ENCODE results near the gene COL21A1. TPM values are rescaled to one million over a fixed set of nuclear protein-coding genes. Genes with fewer than 3 reads are reported as not detected.

Gene COL21A1
- total and polyA plus RNA-seq, 11 donors = 21.7 to 110 (median 49.1) TPM

DNA sequence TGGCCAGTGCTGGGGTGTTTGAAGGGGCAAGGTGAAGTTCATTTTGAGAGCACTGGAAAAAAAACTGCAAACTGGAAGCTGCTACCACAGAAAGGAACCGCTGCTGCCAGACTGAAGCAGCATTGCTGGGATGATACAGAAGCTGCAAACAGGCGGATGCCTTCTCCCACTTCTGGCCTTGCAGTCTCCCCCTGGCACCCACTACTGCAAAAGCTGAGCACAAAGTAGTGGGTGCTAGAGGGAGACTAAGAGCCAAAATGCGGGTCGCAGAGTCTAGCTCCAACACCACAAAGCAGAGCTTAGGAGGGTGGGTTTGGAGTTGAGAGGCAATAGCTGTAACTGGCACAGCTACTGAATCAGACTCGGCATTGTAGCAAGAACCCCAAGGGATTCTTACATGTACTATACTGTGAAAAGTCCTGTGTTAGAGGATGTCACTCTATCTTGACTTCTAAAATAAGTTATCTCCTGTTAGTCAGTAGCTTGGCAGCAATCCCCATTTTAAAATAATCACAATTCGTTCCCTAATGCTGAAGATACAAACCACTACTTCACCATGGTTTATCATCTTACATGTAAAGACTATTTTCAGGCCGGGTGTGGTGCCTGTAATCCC, 44.0 kb upstream of the COL21A1 start:
- 18 to 26% (median 24%) methylated on average over 7 of the region's 7 CpGs for WGBS, 4 donors
- Histone ChIP-seq H3K36me3 (no peaks in the 10 kb centered on the region), H3K27ac (peak overlapping the region in 1 of 12 donors; percentile 46), H3K4me3 (no peak overlapping the region), H3K4me1 (peaks cover 0 to 7% (median 3%) of the 10 kb centered on the region in 12 donors), H3K9me3 (no peaks in the 10 kb centered on the region), H3K27me3 (no peaks in the 10 kb centered on the region)
- no peak for DNase-seq
- no peak for TF ChIP-seq POLR2A (IDR thresholded peaks at IDR 0.05)
- TF ChIP-seq, protein P1, sequence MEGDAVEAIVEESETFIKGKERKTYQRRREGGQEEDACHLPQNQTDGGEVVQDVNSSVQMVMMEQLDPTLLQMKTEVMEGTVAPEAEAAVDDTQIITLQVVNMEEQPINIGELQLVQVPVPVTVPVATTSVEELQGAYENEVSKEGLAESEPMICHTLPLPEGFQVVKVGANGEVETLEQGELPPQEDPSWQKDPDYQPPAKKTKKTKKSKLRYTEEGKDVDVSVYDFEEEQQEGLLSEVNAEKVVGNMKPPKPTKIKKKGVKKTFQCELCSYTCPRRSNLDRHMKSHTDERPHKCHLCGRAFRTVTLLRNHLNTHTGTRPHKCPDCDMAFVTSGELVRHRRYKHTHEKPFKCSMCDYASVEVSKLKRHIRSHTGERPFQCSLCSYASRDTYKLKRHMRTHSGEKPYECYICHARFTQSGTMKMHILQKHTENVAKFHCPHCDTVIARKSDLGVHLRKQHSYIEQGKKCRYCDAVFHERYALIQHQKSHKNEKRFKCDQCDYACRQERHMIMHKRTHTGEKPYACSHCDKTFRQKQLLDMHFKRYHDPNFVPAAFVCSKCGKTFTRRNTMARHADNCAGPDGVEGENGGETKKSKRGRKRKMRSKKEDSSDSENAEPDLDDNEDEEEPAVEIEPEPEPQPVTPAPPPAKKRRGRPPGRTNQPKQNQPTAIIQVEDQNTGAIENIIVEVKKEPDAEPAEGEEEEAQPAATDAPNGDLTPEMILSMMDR (IDR thresholded peaks at IDR 0.05) = no peak
- intact Hi-C loops (cut with DNase I) = loop anchor here in 8 of 10 donors (2.0 to 10.0 kb wide), 6 partner anchors 311 to 1017 kb away; no protein-coding TSS in a partner anchor
- ATAC-seq = peak; percentile 31 to 67 (median 44)

DNA sequence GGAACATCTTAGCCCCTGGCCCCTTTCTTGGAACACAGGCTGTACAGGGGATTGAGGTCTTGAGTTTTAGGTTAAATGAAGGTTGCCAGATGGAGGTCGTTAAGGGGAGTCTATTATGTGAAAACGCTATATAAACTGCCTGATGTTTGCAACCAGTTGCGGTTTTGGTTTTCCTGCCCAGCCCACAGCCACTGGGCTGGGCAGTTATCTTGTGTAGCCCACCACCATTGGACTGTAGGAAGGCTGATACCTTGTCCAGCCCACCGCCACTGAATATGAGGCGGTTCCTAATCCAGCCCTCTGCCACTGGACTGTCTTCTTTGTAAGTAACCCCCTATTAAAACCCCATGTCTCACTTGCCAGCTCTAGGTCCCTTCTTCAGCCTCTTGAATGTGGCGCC, 42.3 kb upstream of the COL21A1 start:
- DNase-seq (no peak), ATAC-seq (no peak)
- no peaks in the 10 kb centered on the region for H3K36me3 ChIP-seq
- no peak overlapping the region for H3K4me3 ChIP-seq
- H3K27ac ChIP-seq = no peak overlapping the region
- H3K27me3 ChIP-seq = no peaks in the 10 kb centered on the region
- no peak for TF ChIP-seq POLR2A (IDR thresholded peaks at IDR 0.05)
- TF ChIP-seq, protein P1 (IDR thresholded peaks at IDR 0.05) = no peak
- WGBS, 4 donors = 85 to 98% (median 91%) methylated on average over 6 of the region's 6 CpGs
- H3K9me3 ChIP-seq = no peaks in the 10 kb centered on the region
- intact Hi-C loops (cut with DNase I) = loop anchor here in 8 of 10 donors (2.0 to 10.0 kb wide), 7 partner anchors 297 to 1015 kb away; no protein-coding TSS in a partner anchor
- H3K4me1 ChIP-seq = peaks cover 0 to 7% (median 3%) of the 10 kb centered on the region in 12 donors

DNA sequence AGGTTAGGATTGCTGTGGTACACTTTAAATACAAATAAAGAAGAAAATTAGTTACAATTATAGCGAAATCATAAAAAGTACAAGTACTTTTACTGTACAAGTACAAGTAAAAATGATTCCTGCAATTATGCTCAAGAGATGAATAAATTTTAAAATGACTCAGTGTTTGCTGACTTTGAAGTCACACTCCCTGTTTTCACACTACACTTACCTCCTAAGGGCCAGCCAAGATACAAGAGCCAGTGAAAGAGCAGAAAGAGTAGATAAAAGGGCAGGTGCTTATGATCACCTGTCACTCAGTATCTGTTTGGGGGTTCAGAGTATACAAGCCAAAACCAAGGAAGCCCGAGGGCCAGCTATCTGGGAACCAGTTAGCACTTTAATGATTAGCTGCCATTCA, 41.0 kb upstream of the COL21A1 start:
- WGBS, 4 donors = 60 to 71% (median 64%) methylated on average over 2 of the region's 2 CpGs
- DNase-seq = no peak
- no peak overlapping the region for H3K27ac ChIP-seq
- peaks cover 0 to 7% (median 3%) of the 10 kb centered on the region in 12 donors for H3K4me1 ChIP-seq
- no peaks in the 10 kb centered on the region for H3K36me3 ChIP-seq
- intact Hi-C loops (cut with DNase I) = loop anchor here in 2 of 10 donors (5.0 to 10.0 kb wide), 2 partner anchors 296 to 1014 kb away; no protein-coding TSS in a partner anchor
- no peak for ATAC-seq
- H3K4me3 ChIP-seq = no peak overlapping the region
- no peak for TF ChIP-seq POLR2A (IDR thresholded peaks at IDR 0.05)
- TF ChIP-seq, protein P1 (IDR thresholded peaks at IDR 0.05) = no peak
- H3K27me3 ChIP-seq = no peaks in the 10 kb centered on the region
- H3K9me3 ChIP-seq = no peaks in the 10 kb centered on the region

DNA sequence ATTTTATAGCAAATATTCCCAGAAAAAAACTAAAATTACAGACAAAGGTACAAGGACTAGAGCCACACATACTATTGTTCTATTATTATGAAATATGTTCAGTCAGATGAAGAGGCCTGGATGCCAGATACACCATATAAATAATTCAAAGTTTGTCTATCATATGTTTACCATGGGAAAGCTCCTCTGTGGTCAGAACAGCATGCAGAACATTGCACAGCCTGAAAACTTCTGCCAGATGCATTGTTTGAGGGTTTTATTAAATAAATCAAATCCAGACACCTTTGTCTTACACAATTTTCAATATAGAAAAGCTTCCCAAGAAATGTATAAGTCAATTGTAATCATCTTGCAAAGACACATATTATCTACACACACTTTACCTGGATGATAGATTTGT, 35.0 kb upstream of the COL21A1 start:
- no peaks in the 10 kb centered on the region for H3K36me3 ChIP-seq
- ATAC-seq (no peak), DNase-seq (no peak)
- no peak overlapping the region for H3K27ac ChIP-seq
- no peaks in the 10 kb centered on the region for H3K9me3 ChIP-seq
- no peaks in the 10 kb centered on the region for H3K27me3 ChIP-seq
- intact Hi-C loops (cut with DNase I) = loop anchor here in 1 of 10 donors (10.0 kb wide), 1 partner anchor 1008 kb away; no protein-coding TSS in a partner anchor
- no peaks in the 10 kb centered on the region for H3K4me1 ChIP-seq
- no peak overlapping the region for H3K4me3 ChIP-seq
- TF ChIP-seq POLR2A (IDR thresholded peaks at IDR 0.05) = no peak
- TF ChIP-seq, protein P1 (IDR thresholded peaks at IDR 0.05) = no peak
